ENCODE measurements around the gene KIF3A.

The KIF3A gene

GRCh38 chr5:132772291-132773070 lies 35.1 kb upstream of the KIF3A start:
- no peak for TF ChIP-seq CTCF (IDR thresholded peaks at IDR 0.05; ENCODE audit: insufficient read depth, low read depth, low read length, missing control alignments)
- no peak overlapping the region for H3K4me3 ChIP-seq (ENCODE audit: low read length)
- DNase-seq (ENCODE audit: low read depth): no peak

GRCh38 chr5:132771503-132771998 lies 34.2 kb upstream of the KIF3A start:
- TF ChIP-seq CTCF (IDR thresholded peaks at IDR 0.05; ENCODE audit: insufficient read depth, low read depth, low read length, missing control alignments): no peak
- no peak for DNase-seq (ENCODE audit: low read depth)
- H3K4me3 ChIP-seq (ENCODE audit: low read length): no peak overlapping the region

- DNase-seq (ENCODE audit: low read depth): no peak
- H3K4me3 ChIP-seq (ENCODE audit: low read length): no peak overlapping the region
- TF ChIP-seq CTCF (IDR thresholded peaks at IDR 0.05; ENCODE audit: insufficient read depth, low read depth, low read length, missing control alignments): no peak
Measured at GRCh38 chr5:132770476-132771159, 33.3 kb upstream of the KIF3A start.

GRCh38 chr5:132768485-132768868 lies 31.1 kb upstream of the KIF3A start:
- no peak overlapping the region for H3K4me3 ChIP-seq (ENCODE audit: low read length)
- TF ChIP-seq CTCF (IDR thresholded peaks at IDR 0.05; ENCODE audit: insufficient read depth, low read depth, low read length, missing control alignments): no peak
- DNase-seq (ENCODE audit: low read depth): no peak

- no peak for TF ChIP-seq CTCF (IDR thresholded peaks at IDR 0.05; ENCODE audit: insufficient read depth, low read depth, low read length, missing control alignments)
- DNase-seq (ENCODE audit: low read depth): no peak
- H3K4me3 ChIP-seq (ENCODE audit: low read length): no peak overlapping the region
Measured at GRCh38 chr5:132767150-132767549, 29.8 kb upstream of the KIF3A start.

GRCh38 chr5:132766806-132767055 lies 29.4 kb upstream of the KIF3A start:
- TF ChIP-seq CTCF (IDR thresholded peaks at IDR 0.05; ENCODE audit: insufficient read depth, low read depth, low read length, missing control alignments): no peak
- DNase-seq (ENCODE audit: low read depth): no peak
- H3K4me3 ChIP-seq (ENCODE audit: low read length): no peak overlapping the region
